Spleen (tissue), 11 donors: Measurements from ENCODE around the gene ITIH4. TPM values are rescaled to one million over a fixed set of nuclear protein-coding genes. Genes with fewer than 3 reads are reported as not detected.
A peak's percentile ranks its signal among the peaks of the same experiment; 100 is the strongest.

Experiments used
- DNase-seq: peaks from one replicate; pipeline ENCODE4 v3.0.0-alpha.2; 2020
- H3K27ac ChIP-seq, 8 donors: fragments of 200-600 bp; sonication (generic) in 7 of 8; 1 replicate in 4 of 8; 2 replicates in 4 of 8; pipeline versions ENCODE4 v1.5.0 to v1.8.0; 2016 to 2021; ENCODE audit warnings: inconsistent platforms in 4 of 8, mild to moderate bottlenecking in 4 of 8, moderate library complexity in 1 of 8
- H3K27me3 ChIP-seq, 7 donors: fragments of 200-600 bp; sonication (generic) in 6 of 7; replicated peaks in 1 of 7; 1 replicate in 4 of 7; 2 replicates in 3 of 7; pipeline versions ENCODE4 v1.5.0 to v1.8.0; 2016 to 2021; ENCODE audit warnings: inconsistent platforms in 3 of 7, mild to moderate bottlenecking in 1 of 7
- H3K36me3 ChIP-seq, 6 donors: fragments of 200-600 bp; sonication (generic) in 5 of 6; 1 replicate in 4 of 6; 2 replicates in 2 of 6; pipeline versions ENCODE4 v1.5.0 to v1.8.0; 2016 to 2021; ENCODE audit warnings: inconsistent platforms in 2 of 6
- H3K4me1 ChIP-seq, 6 donors: fragments of 200-600 bp; sonication (generic) in 5 of 6; 1 replicate in 3 of 6; 2 replicates in 3 of 6; pipeline versions ENCODE4 v1.5.0 to v1.8.0; 2016 to 2021; ENCODE audit warnings: inconsistent platforms in 3 of 6
- H3K4me3 ChIP-seq, 8 donors: fragments of 200-600 bp; sonication (generic) in 7 of 8; 1 replicate in 4 of 8; 2 replicates in 4 of 8; pipeline versions ENCODE4 v1.5.0 to v1.8.0; 2016 to 2021; ENCODE audit warnings: inconsistent platforms in 4 of 8, mild to moderate bottlenecking in 4 of 8, moderate library complexity in 2 of 8
- H3K9me3 ChIP-seq, 8 donors: fragments of 200-600 bp; sonication (generic) in 7 of 8; 1 replicate in 4 of 8; 2 replicates in 4 of 8; pipeline versions ENCODE4 v1.5.0 to v1.8.0; 2016 to 2021; ENCODE audit warnings: inconsistent platforms in 4 of 8
- CTCF ChIP-seq, 11 experiments: fragments of 200-600 bp in 7 of 11; fragments of 450-650 bp in 4 of 11; sonication (generic) in 4 of 11; IDR thresholded peaks in 8 of 11; conservative IDR thresholded peaks in 3 of 11; 1 replicate in 7 of 11; 2 replicates in 4 of 11; pipeline versions ENCODE4 v1.4.0 to v1.8.0; 2016 to 2021; ENCODE audit warnings: antibody characterized with exemption in 11 of 11, inconsistent platforms in 4 of 11, mild to moderate bottlenecking in 1 of 11
- POLR2A ChIP-seq, 3 donors: fragments of 450-650 bp; IDR thresholded peaks; one replicate each; pipeline ENCODE4 v1.5.1; 2017; ENCODE audit warnings: antibody characterized with exemption in 3 of 3, mild to moderate bottlenecking in 1 of 3
- POLR2AphosphoS5 ChIP-seq, 3 donors: sonication (generic); formaldehyde crosslinking; IDR thresholded peaks; one replicate each; pipeline ENCODE4 v1.5.1; 2017; ENCODE audit warnings: antibody characterized with exemption in 3 of 3
- WGBS, 5 donors: extraction: QIAGEN DNeasy Blood & Tissue Kit in 3 of 5; methylation state at CpG; one replicate each; pipeline versions ENCODE4 v1.1.5 to v1.1.7; 2013 to 2018; 5-methylcytosine and 5-hydroxymethylcytosine counted together
- intact Hi-C: fragments of 100-400 bp; cut with DNase I; formaldehyde crosslinking; loops from one replicate; pipeline ENCODE4 v1.15.0; 2023; ENCODE audit warnings: low total_unique reads
- polyA plus RNA-seq, 3 donors: library from polyadenylated mRNA; stranded (reverse); fragments of 200-250 nt; gene quantifications; one replicate each; pipeline ENCODE4 v1.2.1, GENCODE V29; 2013
- total RNA-seq, 7 donors: library from RNA; depleted of rRNA in 3 of 7; stranded (reverse); fragments of >200 nt in 3 of 7; fragmentation: NEBNext Ultra II Directional in 4 of 7; extraction: Animal tissue kit (Norgen Biotek cat#: 25700) in 4 of 7; gene quantifications; one replicate each; pipeline versions ENCODE4 v1.1.0 to v1.2.1, GENCODE V29; 2016 to 2021
- donor health status: healthy with polysubstance abuse.
- donor health status: DM: no; HTN: no; CAD: no; lungs with moderate emphysema.
- donor health status: DM: no; HTN: no; CAD: no.
- donor health status: Bipolar disorder and iron deficiency.
- donor health status: healthy.
- donor health status: DM: no; HTN: no; CAD: no.
- donor health status: DM: yes; HTN: yes; CAD: no.

Gene ITIH4
- total and polyA plus RNA-seq, 10 donors: 9.9 to 54.2 (median 21.6) TPM

- H3K36me3 ChIP-seq: peaks cover 0 to 98% (median 46%) of the 10 kb centered on the region in 6 donors
- H3K4me3 ChIP-seq: no peak overlapping the region
- no peaks in the 10 kb centered on the region for H3K27me3 ChIP-seq
- 66 to 78% (median 75%) methylated on average over 8 of the region's 8 CpGs for WGBS, 5 donors
- no peak overlapping the region for H3K27ac ChIP-seq
- TF ChIP-seq POLR2AphosphoS5 (IDR thresholded peaks at IDR 0.05) (peak in 1 of 3 donors; percentile 7), CTCF (IDR thresholded peaks at IDR 0.05 in 8 of 11, conservative IDR thresholded peaks at IDR 0.05 in 3 of 11) (no peak)
- H3K9me3 ChIP-seq: no peaks in the 10 kb centered on the region
- intact Hi-C loops: no loop called here
- DNase-seq: peak; percentile 56
- peaks cover 0 to 39% (median 9%) of the 10 kb centered on the region in 6 donors for H3K4me1 ChIP-seq
Measured at GRCh38 chr3:52838561-52839267, 8.2 kb upstream of the ITIH4 start.

- peaks cover 0 to 25% (median 9%) of the 10 kb centered on the region in 6 donors for H3K4me1 ChIP-seq
- no peak overlapping the region for H3K27ac ChIP-seq
- DNase-seq: no peak
- 95 to 96% (median 96%) methylated on average over 4 of the region's 4 CpGs for WGBS, 5 donors
- intact Hi-C loops: no loop called here
- H3K36me3 ChIP-seq: peaks cover 0 to 98% (median 38%) of the 10 kb centered on the region in 6 donors
- no peaks in the 10 kb centered on the region for H3K9me3 ChIP-seq
- H3K27me3 ChIP-seq: no peaks in the 10 kb centered on the region
- no peak overlapping the region for H3K4me3 ChIP-seq
- TF ChIP-seq POLR2AphosphoS5 (IDR thresholded peaks at IDR 0.05) (no peak), CTCF (IDR thresholded peaks at IDR 0.05 in 8 of 11, conservative IDR thresholded peaks at IDR 0.05 in 3 of 11) (no peak), POLR2A (IDR thresholded peaks at IDR 0.05) (no peak)
Measured at GRCh38 chr3:52836986-52837385, 6.5 kb upstream of the ITIH4 start.

- intact Hi-C loops: no loop called here
Measured at GRCh38 chr3:52836471-52836845, 6.0 kb upstream of the ITIH4 start.

More at GRCh38 chr3:52836471-52836845, 6.0 kb upstream of the ITIH4 start:
- DNase-seq: no peak
- peaks cover 0 to 94% (median 33%) of the 10 kb centered on the region in 6 donors for H3K36me3 ChIP-seq
- H3K4me1 ChIP-seq: peaks cover 0 to 25% (median 9%) of the 10 kb centered on the region in 6 donors
- H3K27me3 ChIP-seq: no peaks in the 10 kb centered on the region
- H3K27ac ChIP-seq: no peak overlapping the region
- H3K9me3 ChIP-seq: no peaks in the 10 kb centered on the region
- no peak overlapping the region for H3K4me3 ChIP-seq
- WGBS, 5 donors: 86 to 92% (median 88%) methylated on average over 3 to 5 of the region's 5 CpGs
- TF ChIP-seq CTCF (IDR thresholded peaks at IDR 0.05 in 8 of 11, conservative IDR thresholded peaks at IDR 0.05 in 3 of 11) (no peak), POLR2A (IDR thresholded peaks at IDR 0.05) (no peak), POLR2AphosphoS5 (IDR thresholded peaks at IDR 0.05) (no peak)
